ENCODE data around the gene SUSD2. TPM values are rescaled to one million over a fixed set of nuclear protein-coding genes. Genes with fewer than 3 reads are reported as not detected.
"Not testable (repeated sequence)": the region's sequence is repeated elsewhere in the genome, so short reads cannot be mapped to it uniquely, and the experiment has no call there.

SUSD2 gene
- total RNA-seq, 4 donors from 2014 or later: 0.88 to 17.6 (median 2.8) TPM

DNA sequence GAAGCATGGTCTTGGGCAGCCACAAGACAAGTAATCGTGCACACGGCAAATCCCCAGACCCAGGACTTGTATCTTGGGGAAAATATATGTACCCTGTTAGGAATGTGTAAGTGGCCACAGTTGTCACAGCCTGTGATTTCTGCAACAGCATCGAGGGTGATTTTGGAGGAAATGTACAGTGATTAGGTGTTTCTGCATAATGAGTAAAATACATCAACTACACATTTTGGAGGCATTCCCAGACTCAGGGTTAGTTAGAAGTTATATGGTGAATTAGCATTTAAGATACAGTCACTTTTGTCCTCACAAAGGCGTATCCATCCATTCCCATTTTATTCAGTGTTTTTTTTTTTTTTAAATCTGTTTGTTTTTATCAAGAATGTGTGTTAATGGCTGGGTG is 28.4 kb downstream of the SUSD2 start:
- no peak overlapping the region for H3K27ac ChIP-seq

DNA sequence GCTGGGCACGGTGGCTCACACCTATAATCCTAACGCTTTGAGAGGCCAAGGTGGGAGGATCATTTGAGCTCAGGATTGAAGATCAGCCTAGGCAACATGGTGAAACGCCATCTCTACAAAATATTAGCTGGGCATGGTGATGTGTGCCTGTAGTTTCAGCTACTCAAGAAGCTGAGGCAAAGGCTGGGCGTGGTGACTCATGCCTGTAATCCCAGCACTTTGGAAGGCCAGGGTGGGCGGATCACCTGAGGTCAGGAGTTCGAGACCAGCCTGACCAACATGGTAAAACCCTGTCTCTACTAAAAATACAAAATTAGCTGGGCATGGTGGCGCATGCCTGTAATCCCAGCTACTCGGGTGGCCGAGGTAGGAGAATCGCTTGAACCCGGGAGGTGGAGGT is 29.1 kb downstream of the SUSD2 start:
- H3K4me3 ChIP-seq; H3K27ac ChIP-seq; DNase-seq; H3K9me3 ChIP-seq; intact Hi-C loops (cut with DNase I; ENCODE audit: low total_unique reads); H3K36me3 ChIP-seq; H3K27me3 ChIP-seq: not testable (repeated sequence)
- peaks cover 0 to 11% of the 10 kb centered on the region in 2 donors for H3K4me1 ChIP-seq

More for the DNA sequence above, 28.4 kb downstream of the SUSD2 start:
- Histone ChIP-seq H3K36me3 (no peaks in the 10 kb centered on the region), H3K9me3 (no peaks in the 10 kb centered on the region), H3K27me3 (no peaks in the 10 kb centered on the region), H3K4me1 (peaks cover 0 to 11% of the 10 kb centered on the region in 2 donors), H3K4me3 (no peak overlapping the region)
- intact Hi-C loops (cut with DNase I; ENCODE audit: low total_unique reads): no loop called here
- TF ChIP-seq, protein P1, sequence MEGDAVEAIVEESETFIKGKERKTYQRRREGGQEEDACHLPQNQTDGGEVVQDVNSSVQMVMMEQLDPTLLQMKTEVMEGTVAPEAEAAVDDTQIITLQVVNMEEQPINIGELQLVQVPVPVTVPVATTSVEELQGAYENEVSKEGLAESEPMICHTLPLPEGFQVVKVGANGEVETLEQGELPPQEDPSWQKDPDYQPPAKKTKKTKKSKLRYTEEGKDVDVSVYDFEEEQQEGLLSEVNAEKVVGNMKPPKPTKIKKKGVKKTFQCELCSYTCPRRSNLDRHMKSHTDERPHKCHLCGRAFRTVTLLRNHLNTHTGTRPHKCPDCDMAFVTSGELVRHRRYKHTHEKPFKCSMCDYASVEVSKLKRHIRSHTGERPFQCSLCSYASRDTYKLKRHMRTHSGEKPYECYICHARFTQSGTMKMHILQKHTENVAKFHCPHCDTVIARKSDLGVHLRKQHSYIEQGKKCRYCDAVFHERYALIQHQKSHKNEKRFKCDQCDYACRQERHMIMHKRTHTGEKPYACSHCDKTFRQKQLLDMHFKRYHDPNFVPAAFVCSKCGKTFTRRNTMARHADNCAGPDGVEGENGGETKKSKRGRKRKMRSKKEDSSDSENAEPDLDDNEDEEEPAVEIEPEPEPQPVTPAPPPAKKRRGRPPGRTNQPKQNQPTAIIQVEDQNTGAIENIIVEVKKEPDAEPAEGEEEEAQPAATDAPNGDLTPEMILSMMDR (IDR thresholded peaks at IDR 0.05): no peak
- TF ChIP-seq POLR2A (IDR thresholded peaks at IDR 0.05): no peak
- no peak for DNase-seq

DNA sequence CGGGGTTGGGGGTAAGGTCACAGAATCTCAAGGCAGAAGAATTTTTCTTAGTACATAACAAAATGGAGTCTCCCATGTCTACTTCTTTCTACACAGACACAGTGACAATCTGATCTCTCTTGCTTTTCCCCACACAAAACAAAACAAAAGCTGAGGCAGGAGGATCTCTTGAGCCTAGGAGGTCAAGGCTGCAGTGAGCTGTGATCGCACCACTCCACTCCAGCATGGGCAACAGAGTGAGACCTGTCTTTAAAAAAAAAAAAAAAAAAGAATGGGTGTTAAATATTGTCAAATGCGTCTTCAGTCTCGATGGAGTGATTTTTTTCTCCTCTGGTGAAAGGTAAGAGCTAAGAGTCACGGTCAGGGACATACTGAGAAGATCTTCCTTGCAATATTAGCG is 30.4 kb downstream of the SUSD2 start:
- H3K27me3 ChIP-seq: not testable (repeated sequence)

DNA sequence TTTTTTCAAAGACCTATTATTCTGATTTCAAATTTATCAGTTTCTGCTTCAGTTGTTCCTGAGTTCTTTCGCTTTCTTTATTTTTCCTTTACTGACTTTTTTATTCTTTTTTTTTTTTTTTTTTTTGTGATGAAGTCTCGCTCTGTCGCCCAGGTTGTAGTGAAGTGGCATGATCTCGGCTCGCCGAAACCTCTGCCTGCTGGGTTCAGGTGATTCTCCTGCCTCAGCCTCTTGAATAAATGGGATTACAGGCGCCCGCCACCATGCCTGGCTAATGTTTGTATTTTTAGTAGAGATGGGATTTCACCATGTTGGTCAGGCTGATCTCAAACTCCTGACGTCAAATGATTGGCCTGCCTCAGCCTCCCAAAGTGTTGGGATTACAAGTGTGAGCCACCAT is 31.8 kb downstream of the SUSD2 start:
- not testable (repeated sequence) for H3K27ac ChIP-seq, H3K9me3 ChIP-seq

More for the DNA sequence above, 30.4 kb downstream of the SUSD2 start:
- H3K27ac ChIP-seq; H3K4me3 ChIP-seq; DNase-seq; H3K9me3 ChIP-seq; intact Hi-C loops (cut with DNase I; ENCODE audit: low total_unique reads); H3K36me3 ChIP-seq: not testable (repeated sequence)
- H3K4me1 ChIP-seq: peaks cover 0 to 11% of the 10 kb centered on the region in 2 donors

DNA sequence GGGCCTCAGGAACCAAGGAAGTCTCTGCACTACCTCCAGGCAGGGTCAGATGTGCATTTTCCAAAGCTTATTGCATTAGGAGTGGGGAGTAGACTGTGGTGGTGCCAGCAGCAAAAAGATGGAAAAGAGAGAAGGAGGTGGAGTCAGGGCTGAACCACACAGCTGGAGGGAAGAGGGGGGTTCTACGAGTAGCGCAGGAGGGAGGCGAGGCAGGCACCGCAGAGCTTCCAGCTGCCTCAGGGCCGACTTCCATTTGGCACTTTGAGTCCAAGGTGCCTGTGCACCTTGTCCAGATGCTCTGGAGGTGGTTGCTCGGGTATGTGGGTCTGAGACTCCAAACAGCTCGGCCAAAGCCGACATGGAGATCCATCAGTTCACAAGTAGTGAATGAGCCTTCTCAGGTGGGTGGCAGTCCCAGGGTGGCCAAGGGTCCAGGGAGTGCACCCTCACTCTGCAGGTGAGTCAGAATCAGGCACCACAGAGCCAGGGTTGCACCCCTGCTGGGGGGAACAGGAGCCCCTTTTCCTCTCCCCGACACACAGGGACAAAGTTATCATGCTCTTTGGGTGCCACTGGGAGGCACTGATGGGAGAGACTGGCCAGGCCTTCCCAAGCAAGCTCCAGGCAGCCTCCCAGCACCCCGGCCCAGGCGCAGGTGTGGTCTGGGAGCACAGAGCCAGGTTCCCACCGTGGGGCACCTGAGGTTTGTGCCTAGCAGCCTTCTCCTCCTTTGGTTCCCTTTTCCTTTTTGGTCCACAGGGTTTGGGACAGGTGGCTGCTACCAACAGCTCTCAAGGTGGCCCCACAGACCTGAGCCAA is 33.4 kb downstream of the SUSD2 start:
- Histone ChIP-seq H3K9me3 (no peaks in the 10 kb centered on the region), H3K27me3 (no peaks in the 10 kb centered on the region), H3K27ac (no peak overlapping the region), H3K36me3 (no peaks in the 10 kb centered on the region), H3K4me1 (no peaks in the 10 kb centered on the region), H3K4me3 (no peak overlapping the region)
- DNase-seq: no peak
- TF ChIP-seq, protein P1 (IDR thresholded peaks at IDR 0.05): no peak
- TF ChIP-seq POLR2A (IDR thresholded peaks at IDR 0.05): no peak
- intact Hi-C loops (cut with DNase I; ENCODE audit: low total_unique reads): no loop called here

More for the DNA sequence above, 31.8 kb downstream of the SUSD2 start:
- H3K27me3 ChIP-seq; H3K4me3 ChIP-seq; DNase-seq; intact Hi-C loops (cut with DNase I; ENCODE audit: low total_unique reads); H3K36me3 ChIP-seq; H3K4me1 ChIP-seq: not testable (repeated sequence)

DNA sequence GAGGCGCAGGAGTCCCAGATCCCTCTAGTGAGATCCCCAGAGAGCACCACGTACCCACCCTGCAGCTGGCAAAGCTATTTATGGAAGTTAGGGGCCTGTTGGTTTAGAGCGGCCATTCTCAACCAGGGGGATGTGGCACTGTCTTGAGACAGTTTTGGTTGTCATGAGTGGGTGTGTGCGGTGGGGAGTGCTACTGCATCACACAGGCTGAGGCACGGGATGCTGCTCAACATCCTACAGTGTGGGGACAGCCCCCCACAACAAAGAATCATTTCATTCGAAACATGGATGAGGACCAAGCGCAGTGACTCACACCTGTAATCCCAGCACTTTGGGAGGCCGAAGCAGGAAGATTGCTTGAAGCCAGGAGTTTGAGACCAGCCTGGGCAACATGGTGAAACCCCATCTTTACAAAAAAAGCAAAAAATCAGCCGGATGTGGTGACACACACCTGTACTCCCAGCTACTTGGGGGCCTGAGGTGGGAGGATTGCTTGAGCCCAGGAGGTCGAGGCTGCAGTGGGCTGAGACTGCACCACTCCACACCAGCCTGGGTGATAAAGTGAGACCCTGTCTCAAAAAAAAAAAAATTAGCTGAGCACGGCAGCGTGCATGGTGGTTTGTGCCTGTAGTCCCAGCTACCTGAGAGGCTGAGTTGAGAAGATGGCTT is 35.4 kb downstream of the SUSD2 start:
- TF ChIP-seq POLR2A (IDR thresholded peaks at IDR 0.05): no peak
- TF ChIP-seq, protein P1 (IDR thresholded peaks at IDR 0.05): no peak
- H3K9me3 ChIP-seq: no peaks in the 10 kb centered on the region
- H3K27ac ChIP-seq: no peak overlapping the region
- no peaks in the 10 kb centered on the region for H3K4me1 ChIP-seq
- no peak for DNase-seq
- no peaks in the 10 kb centered on the region for H3K27me3 ChIP-seq
- H3K4me3 ChIP-seq: no peak overlapping the region
- no peaks in the 10 kb centered on the region for H3K36me3 ChIP-seq
- intact Hi-C loops (cut with DNase I; ENCODE audit: low total_unique reads): no loop called here
